OCI-LY1 (cell line): Measurements from ENCODE around the gene DNAL4.
"Not testable (repeated sequence)": the region's sequence is repeated elsewhere in the genome, so short reads cannot be mapped to it uniquely, and the experiment has no call there.

Experiments
- H2AFZ ChIP-seq: fragments of 200-600 bp; sonication (generic), shearing (Covaris generic); 2 replicates; pipeline ENCODE4 v1.6.0; 2014; ENCODE audit warnings: antibody characterized with exemption, mild to moderate bottlenecking, low read length
- H3F3A ChIP-seq: fragments of 200-600 bp; sonication (generic), shearing (Covaris generic); 2 replicates; pipeline ENCODE4 v1.6.0; 2014; ENCODE audit warnings: mild to moderate bottlenecking, antibody characterized with exemption, low read length, moderate library complexity; ENCODE audit not compliant: insufficient read depth
- H3K27ac ChIP-seq: fragments of 200-600 bp; sonication (generic); 2 replicates; pipeline ENCODE4 v1.5.1; 2014; ENCODE audit warnings: low read length, mixed run types, mild to moderate bottlenecking, low read depth; ENCODE audit not compliant: poor library complexity, severe bottlenecking
- H3K27me3 ChIP-seq: fragments of 200-600 bp; sonication (generic); 2 replicates; pipeline ENCODE4 v1.6.0; 2014; ENCODE audit warnings: antibody characterized with exemption, mild to moderate bottlenecking, low read length, moderate library complexity; ENCODE audit not compliant: insufficient read depth
- H3K36me3 ChIP-seq: fragments of 200-600 bp; sonication (generic); 2 replicates; pipeline ENCODE4 v1.6.1; 2014; ENCODE audit warnings: mild to moderate bottlenecking, antibody characterized with exemption, low read length, moderate library complexity, mixed read lengths; ENCODE audit not compliant: insufficient read depth
- H3K4me1 ChIP-seq: fragments of 200-600 bp; sonication (generic); 2 replicates; pipeline ENCODE4 v1.5.1; 2014; ENCODE audit warnings: mild to moderate bottlenecking, low read length, moderate library complexity; ENCODE audit not compliant: insufficient read depth, severe bottlenecking
- H3K4me2 ChIP-seq: fragments of 200-600 bp; sonication (generic), shearing (Covaris generic); 2 replicates; pipeline ENCODE4 v1.6.1; 2014; ENCODE audit warnings: low read length
- H3K4me3 ChIP-seq: fragments of 200-600 bp; sonication (generic); 2 replicates; pipeline ENCODE4 v1.5.1; 2014; ENCODE audit warnings: low read length, low read depth, mild to moderate bottlenecking, mixed read lengths; ENCODE audit not compliant: poor library complexity, severe bottlenecking
- H3K79me2 ChIP-seq: fragments of 200-600 bp; shearing (Covaris generic); 2 replicates; pipeline ENCODE4 v1.6.1; 2016; ENCODE audit warnings: mixed run types, low read length, mixed read lengths; ENCODE audit not compliant: insufficient read depth
- H3K9ac ChIP-seq: fragments of 200-600 bp; sonication (generic), shearing (Covaris generic); 2 replicates; pipeline ENCODE4 v1.6.1; 2014; ENCODE audit warnings: mild to moderate bottlenecking, low read length, mixed read lengths
- H3K9me2 ChIP-seq: fragments of 200-600 bp; sonication (generic), shearing (Covaris generic); 2 replicates; pipeline ENCODE4 v1.6.1; 2014; ENCODE audit warnings: low read depth, mild to moderate bottlenecking, low read length, mixed read lengths
- H3K9me3 ChIP-seq: fragments of 200-600 bp; shearing (Covaris generic); 2 replicates; pipeline ENCODE4 v1.6.1; 2014; ENCODE audit warnings: low read length, mixed read lengths
- H4K20me1 ChIP-seq: fragments of 200-600 bp; sonication (generic), shearing (Covaris generic); 2 replicates; pipeline ENCODE4 v1.6.0; 2016; ENCODE audit warnings: mild to moderate bottlenecking, low read length; ENCODE audit not compliant: insufficient read depth
- CTCF ChIP-seq: fragments of 200-600 bp; sonication (generic), shearing (Covaris generic); IDR thresholded peaks from 2 replicates; pipeline ENCODE4 v1.5.1; 2017; ENCODE audit warnings: mild to moderate bottlenecking, antibody characterized with exemption, low read length, moderate library complexity, mixed read lengths
- EZH2 ChIP-seq: fragments of 200-600 bp; sonication (generic), shearing (Covaris generic); IDR thresholded peaks from 2 replicates; pipeline ENCODE4 v1.8.0; 2017; ENCODE audit warnings: borderline replicate concordance, mixed run types, mild to moderate bottlenecking, antibody characterized with exemption, low read length, moderate library complexity, mixed read lengths

DNAL4 gene

DNA sequence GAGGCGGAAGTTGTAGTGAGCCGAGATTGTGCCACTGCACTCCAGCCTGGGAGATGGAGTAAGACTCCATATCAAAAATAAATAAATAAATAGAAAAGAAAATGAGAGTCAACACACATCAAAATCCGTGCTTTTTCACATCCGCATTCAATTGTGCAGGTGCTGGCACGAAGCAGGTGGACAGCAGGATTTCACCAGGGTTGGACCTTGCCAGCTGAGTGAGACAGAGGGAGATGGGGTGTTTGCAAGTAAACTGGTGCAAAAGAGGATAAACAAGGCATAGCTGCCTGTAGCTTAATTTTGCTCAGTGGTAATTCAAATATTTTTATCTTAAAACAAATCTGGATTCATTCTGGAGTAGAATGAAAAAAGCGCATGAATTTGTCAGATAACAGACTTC lies 23.3 kb upstream of the DNAL4 start:
- H3K4me3 ChIP-seq = no peak overlapping the region
- H3K36me3 ChIP-seq = no peaks in the 10 kb centered on the region
- H3K79me2 ChIP-seq = no peaks in the 10 kb centered on the region
- H3K27me3 ChIP-seq = no peaks in the 10 kb centered on the region
- no peak overlapping the region for H2AFZ ChIP-seq
- H3K9ac ChIP-seq = no peak overlapping the region
- H3K4me2 ChIP-seq = no peak overlapping the region
- H4K20me1 ChIP-seq = no peaks in the 10 kb centered on the region
- TF ChIP-seq CTCF (no peak), EZH2 (no peak)
- no peaks in the 10 kb centered on the region for H3K4me1 ChIP-seq
- H3F3A ChIP-seq = no peaks in the 10 kb centered on the region
- H3K9me2 ChIP-seq = no peaks in the 10 kb centered on the region
- no peak overlapping the region for H3K27ac ChIP-seq
- no peaks in the 10 kb centered on the region for H3K9me3 ChIP-seq

DNA sequence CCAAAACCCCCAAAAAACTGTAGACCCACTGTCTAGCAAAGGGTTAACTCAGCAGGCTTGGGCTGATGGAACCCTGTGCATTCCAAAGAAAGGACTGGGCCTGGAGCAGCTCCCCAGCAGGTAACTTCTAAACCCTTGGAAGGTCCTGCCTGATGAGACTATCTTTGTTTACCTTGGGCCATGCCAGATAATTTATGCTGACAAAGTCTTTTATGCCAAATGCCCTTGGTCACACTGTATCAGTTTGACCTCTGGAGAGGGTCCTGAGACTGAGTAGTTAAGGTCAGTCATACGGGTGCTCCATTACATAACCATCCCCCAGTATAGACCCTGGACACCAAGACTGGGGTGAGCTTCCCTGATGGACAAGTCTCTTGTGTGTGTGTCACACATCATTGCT lies 21.9 kb upstream of the DNAL4 start:
- no peak overlapping the region for H3K27ac ChIP-seq
- no peak overlapping the region for H3K4me3 ChIP-seq
- H3K9me3 ChIP-seq = no peaks in the 10 kb centered on the region
- no peaks in the 10 kb centered on the region for H3K36me3 ChIP-seq
- no peaks in the 10 kb centered on the region for H4K20me1 ChIP-seq
- H3K79me2 ChIP-seq = no peaks in the 10 kb centered on the region
- no peaks in the 10 kb centered on the region for H3F3A ChIP-seq
- H3K9me2 ChIP-seq = no peaks in the 10 kb centered on the region
- H2AFZ ChIP-seq = no peak overlapping the region
- no peaks in the 10 kb centered on the region for H3K27me3 ChIP-seq
- H3K4me1 ChIP-seq = no peaks in the 10 kb centered on the region
- H3K9ac ChIP-seq = no peak overlapping the region
- TF ChIP-seq EZH2 = no peak
- TF ChIP-seq CTCF = no peak
- no peak overlapping the region for H3K4me2 ChIP-seq

DNA sequence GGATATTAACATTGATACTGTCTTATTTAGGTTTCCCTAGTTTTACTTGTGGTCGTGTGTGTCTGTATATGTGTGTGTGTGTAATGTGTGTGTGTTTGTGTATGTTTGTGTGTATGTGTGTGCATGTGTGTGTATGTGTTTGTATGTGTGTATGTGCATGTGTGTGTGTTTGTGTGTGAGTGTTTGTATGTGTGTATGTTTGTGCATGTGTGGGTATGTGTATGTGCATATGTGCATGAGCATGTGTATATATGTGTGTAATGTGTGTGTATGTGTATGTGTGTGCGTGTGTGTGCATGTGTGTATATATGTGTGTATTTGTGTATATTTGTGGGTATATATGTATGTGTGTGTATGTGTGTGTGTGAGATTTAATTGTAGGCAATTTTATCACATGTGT lies 17.3 kb upstream of the DNAL4 start:
- no peak for TF ChIP-seq CTCF
- no peak for TF ChIP-seq EZH2
- Histone ChIP-seq H3F3A (no peaks in the 10 kb centered on the region), H3K9me3 (no peaks in the 10 kb centered on the region), H3K79me2 (no peaks in the 10 kb centered on the region), H3K36me3 (no peaks in the 10 kb centered on the region), H3K9ac (no peak overlapping the region), H4K20me1 (no peaks in the 10 kb centered on the region), H3K4me2 (no peak overlapping the region), H3K9me2 (no peaks in the 10 kb centered on the region), H2AFZ (no peak overlapping the region), H3K27ac (no peak overlapping the region), H3K27me3 (no peaks in the 10 kb centered on the region), H3K4me3 (no peak overlapping the region), H3K4me1 (no peaks in the 10 kb centered on the region)

GRCh38 chr22:38805041-38805593 lies 11.2 kb upstream of the DNAL4 start:
- H3K79me2 ChIP-seq, H3K27ac ChIP-seq, H3K9ac ChIP-seq, H3K4me1 ChIP-seq, H3K9me3 ChIP-seq, H4K20me1 ChIP-seq, H3F3A ChIP-seq, H2AFZ ChIP-seq, H3K4me3 ChIP-seq, H3K9me2 ChIP-seq, H3K4me2 ChIP-seq, H3K36me3 ChIP-seq, H3K27me3 ChIP-seq: not testable (repeated sequence)
